ENCODE measurements around the gene GDPD4.

DNA sequence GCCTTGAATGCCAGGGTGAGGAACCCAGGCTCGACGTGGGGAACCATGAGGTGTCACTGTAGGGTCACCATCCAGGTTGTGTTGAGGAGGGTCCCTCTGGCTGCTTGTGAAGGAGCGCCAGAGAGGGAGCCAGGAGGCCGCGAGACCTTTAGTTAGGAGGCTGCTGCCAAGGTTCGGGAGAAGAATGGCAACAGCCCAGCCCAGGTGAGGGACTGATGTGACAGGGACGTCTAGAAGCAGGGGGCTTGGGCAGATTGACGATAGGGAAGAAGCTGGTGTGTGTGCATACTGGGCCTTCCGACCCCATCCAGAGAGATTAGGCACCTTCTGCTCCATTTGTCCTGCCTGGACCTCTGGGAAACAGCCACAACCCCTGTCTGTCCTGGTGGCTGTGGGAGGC is 124.5 kb downstream of the GDPD4 start:
- TF ChIP-seq CTCF (IDR thresholded peaks at IDR 0.05) (no peak), POLR2A (IDR thresholded peaks at IDR 0.05) (no peak), EP300 (IDR thresholded peaks at IDR 0.05) (no peak)
